Rectal smooth muscle tissue (tissue), 1 donor: ENCODE measurements around the gene MYCBP2.

Experiments
- H3K27ac ChIP-seq: one replicate; pipeline ENCODE4 v1.7.0; 2013; ENCODE audit warnings: low read depth, low read length, inconsistent platforms
- H3K27me3 ChIP-seq: one replicate; pipeline ENCODE4 v1.7.0; 2013; ENCODE audit warnings: low read length; ENCODE audit not compliant: control insufficient read depth, insufficient read depth
- H3K36me3 ChIP-seq: one replicate; pipeline ENCODE4 v1.7.0; 2013; ENCODE audit warnings: low read length; ENCODE audit not compliant: control insufficient read depth, insufficient read depth
- H3K4me1 ChIP-seq: one replicate; pipeline ENCODE4 v1.7.0; 2013; ENCODE audit warnings: low read length; ENCODE audit not compliant: control insufficient read depth, insufficient read depth
- H3K4me3 ChIP-seq: one replicate; pipeline ENCODE4 v1.7.0; 2013; ENCODE audit warnings: low read length
- H3K9ac ChIP-seq: one replicate; pipeline ENCODE4 v1.7.0; 2013; ENCODE audit warnings: low read length

The MYCBP2 gene

GRCh38 chr13:77172650-77173049, 154.2 kb downstream of the MYCBP2 start:
- Histone ChIP-seq H3K9ac (no peak overlapping the region), H3K4me1 (no peaks in the 10 kb centered on the region), H3K4me3 (no peak overlapping the region), H3K27ac (no peak overlapping the region), H3K36me3 (peaks cover 10% of the 10 kb centered on the region), H3K27me3 (no peaks in the 10 kb centered on the region)

- Histone ChIP-seq H3K4me3 (no peak overlapping the region), H3K36me3 (peaks cover 8% of the 10 kb centered on the region), H3K27ac (no peak overlapping the region), H3K27me3 (no peaks in the 10 kb centered on the region), H3K9ac (no peak overlapping the region), H3K4me1 (no peaks in the 10 kb centered on the region)
These were observed 155.4 kb downstream of the MYCBP2 start for GRCh38 chr13:77171451-77171850.

- Histone ChIP-seq H3K4me3 (no peak overlapping the region), H3K27ac (no peak overlapping the region), H3K36me3 (peaks cover 9% of the 10 kb centered on the region), H3K27me3 (no peaks in the 10 kb centered on the region), H3K9ac (no peak overlapping the region), H3K4me1 (no peaks in the 10 kb centered on the region)
These were observed 158.7 kb downstream of the MYCBP2 start for GRCh38 chr13:77168237-77168636.

- Histone ChIP-seq H3K36me3 (peaks cover 2% of the 10 kb centered on the region), H3K4me3 (no peak overlapping the region), H3K27me3 (no peaks in the 10 kb centered on the region), H3K4me1 (no peaks in the 10 kb centered on the region), H3K27ac (no peak overlapping the region), H3K9ac (no peak overlapping the region)
These were observed 176.2 kb downstream of the MYCBP2 start for GRCh38 chr13:77150651-77151050.

GRCh38 chr13:77143431-77143830, 183.5 kb downstream of the MYCBP2 start:
- Histone ChIP-seq H3K36me3 (peaks cover 8% of the 10 kb centered on the region), H3K4me1 (no peaks in the 10 kb centered on the region)

GRCh38 chr13:77139306-77139705, 187.6 kb downstream of the MYCBP2 start:
- no peak overlapping the region for H3K27ac ChIP-seq
- H3K27me3 ChIP-seq: no peaks in the 10 kb centered on the region
- peaks cover 13% of the 10 kb centered on the region for H3K36me3 ChIP-seq
- no peak overlapping the region for H3K9ac ChIP-seq
- H3K4me1 ChIP-seq: peaks cover 2% of the 10 kb centered on the region
- H3K4me3 ChIP-seq: no peak overlapping the region

More at GRCh38 chr13:77143431-77143830, 183.5 kb downstream of the MYCBP2 start:
- Histone ChIP-seq H3K4me3 (no peak overlapping the region), H3K27me3 (no peaks in the 10 kb centered on the region), H3K27ac (no peak overlapping the region), H3K9ac (no peak overlapping the region)

GRCh38 chr13:77138813-77139212, 188.1 kb downstream of the MYCBP2 start:
- H3K27ac ChIP-seq: no peak overlapping the region
- no peaks in the 10 kb centered on the region for H3K27me3 ChIP-seq
- H3K36me3 ChIP-seq: peaks cover 10% of the 10 kb centered on the region
- no peak overlapping the region for H3K4me3 ChIP-seq
- H3K9ac ChIP-seq: no peak overlapping the region
- H3K4me1 ChIP-seq: peaks cover 2% of the 10 kb centered on the region

- Histone ChIP-seq H3K9ac (no peak overlapping the region), H3K27ac (no peak overlapping the region), H3K4me1 (peaks cover 2% of the 10 kb centered on the region), H3K36me3 (peaks cover 8% of the 10 kb centered on the region), H3K27me3 (no peaks in the 10 kb centered on the region), H3K4me3 (no peak overlapping the region)
These were observed 189.9 kb downstream of the MYCBP2 start for GRCh38 chr13:77136902-77137420.

- Histone ChIP-seq H3K4me1 (no peaks in the 10 kb centered on the region), H3K36me3 (peaks cover 7% of the 10 kb centered on the region), H3K4me3 (no peak overlapping the region), H3K27me3 (no peaks in the 10 kb centered on the region), H3K27ac (no peak overlapping the region), H3K9ac (no peak overlapping the region)
These were observed 202.5 kb downstream of the MYCBP2 start for GRCh38 chr13:77124423-77124822.

- no peak overlapping the region for H3K27ac ChIP-seq
- no peaks in the 10 kb centered on the region for H3K4me1 ChIP-seq
- no peaks in the 10 kb centered on the region for H3K27me3 ChIP-seq
- H3K9ac ChIP-seq: no peak overlapping the region
- no peaks in the 10 kb centered on the region for H3K36me3 ChIP-seq
- no peak overlapping the region for H3K4me3 ChIP-seq
These were observed 208.8 kb downstream of the MYCBP2 start for GRCh38 chr13:77118134-77118533.

- Histone ChIP-seq H3K4me1 (no peaks in the 10 kb centered on the region), H3K36me3 (no peaks in the 10 kb centered on the region), H3K27ac (no peak overlapping the region), H3K9ac (no peak overlapping the region), H3K27me3 (no peaks in the 10 kb centered on the region), H3K4me3 (no peak overlapping the region)
These were observed 212.6 kb downstream of the MYCBP2 start for GRCh38 chr13:77114271-77114670.

- Histone ChIP-seq H3K36me3 (no peaks in the 10 kb centered on the region), H3K4me3 (no peak overlapping the region), H3K4me1 (no peaks in the 10 kb centered on the region), H3K27ac (no peak overlapping the region), H3K9ac (no peak overlapping the region), H3K27me3 (no peaks in the 10 kb centered on the region)
These were observed 213.4 kb downstream of the MYCBP2 start for GRCh38 chr13:77113496-77113895.

- Histone ChIP-seq H3K27ac (no peak overlapping the region), H3K36me3 (no peaks in the 10 kb centered on the region), H3K27me3 (no peaks in the 10 kb centered on the region), H3K4me1 (no peaks in the 10 kb centered on the region), H3K9ac (no peak overlapping the region), H3K4me3 (no peak overlapping the region)
These were observed 221.8 kb downstream of the MYCBP2 start for GRCh38 chr13:77105051-77105450.
